K562 (cell line): ENCODE data around the gene PYGM. TPM values are rescaled to one million over a fixed set of nuclear protein-coding genes. Genes with fewer than 3 reads are reported as not detected.

ENCODE experiments used
- ATAC-seq: fragments of 200-7000 bp; cut with Tn5 transposase; 3 replicates; pipeline ENCODE4 v1.9.1; 2020; ENCODE audit warnings: moderate library complexity
- BruUV-seq: library from RNA; stranded (reverse); fragments of 400-500 nt; replicated peaks from 2 replicates; lab custom pipeline; 2021; lab: Mats Ljungman, UMichigan
- CTCF ChIA-PET: fragments of 300-600 bp; formaldehyde crosslinking; extraction: SDS; loops from one replicate; lab custom pipeline; 2021; ENCODE audit warnings: low intra/inter-chr PET ratio; lab: Yijun Ruan, JAX
- POLR2A ChIA-PET: fragments of 300-600, 350-650 bp; sonication (Branson Sonifier 250); formaldehyde crosslinking; extraction: SDS; loops from one replicate; lab custom pipeline; 2021; ENCODE audit warnings: antibody characterized with exemption, inconsistent platforms; lab: Yijun Ruan, JAX
- DNase-seq, 4 experiments: peaks; one replicate each; pipeline versions ENCODE4 v3.0.0 to v3.0.0-alpha.2; 2011 to 2018; ENCODE audit warnings: low spot score in 3 of 4, mixed read lengths in 3 of 4; ENCODE audit errors: extremely low read depth in 1 of 4
- FAIRE-seq: peaks from 2 replicates; lab custom pipeline; 2011; peaks lifted over from hg19 to GRCh38; lab: Jason Lieb, UNC
- H2AFZ ChIP-seq: 2 replicates; pipeline ENCODE4 v1.6.0; 2011; ENCODE audit warnings: low read depth, low read length, control low read depth, inconsistent platforms
- H3K27ac ChIP-seq: fragments of 200-600 bp; 3 replicates; pipeline ENCODE4 v1.8.0; 2011; ENCODE audit warnings: low read depth, mild to moderate bottlenecking, control low read depth, inconsistent platforms, low read length, moderate library complexity, mixed read lengths; ENCODE audit errors: extremely low read depth
- H3K27me3 ChIP-seq, 2 experiments: fragments of 300-600 bp in 1 of 2; 2 replicates in 1 of 2; 3 replicates in 1 of 2; pipeline versions ENCODE4 v1.6.0 to v1.8.0; 2011; ENCODE audit warnings: inconsistent platforms in 2 of 2, low read length in 2 of 2, mild to moderate bottlenecking in 1 of 2, mixed read lengths in 1 of 2, moderate library complexity in 1 of 2; ENCODE audit not compliant: control insufficient read depth in 2 of 2, insufficient read depth in 2 of 2
- H3K36me3 ChIP-seq: fragments of 300-600 bp; 3 replicates; pipeline ENCODE4 v1.8.0; 2011; ENCODE audit warnings: mild to moderate bottlenecking, low read length, inconsistent platforms; ENCODE audit not compliant: control insufficient read depth, insufficient read depth
- H3K4me1 ChIP-seq, 2 experiments: fragments of 200-600 bp in 1 of 2; replicated peaks in 1 of 2; 2 replicates in 1 of 2; 3 replicates in 1 of 2; pipeline versions ENCODE4 v1.5.1 to v1.8.0; 2011; ENCODE audit warnings: inconsistent platforms in 2 of 2, low read length in 2 of 2, mild to moderate bottlenecking in 1 of 2, mixed read lengths in 1 of 2, moderate library complexity in 1 of 2; ENCODE audit not compliant: control insufficient read depth in 2 of 2, insufficient read depth in 2 of 2
- H3K4me2 ChIP-seq: 2 replicates; pipeline ENCODE4 v1.6.1; 2011; ENCODE audit warnings: low read length, control low read depth, inconsistent platforms, mixed read lengths; ENCODE audit not compliant: insufficient read depth
- H3K4me3 ChIP-seq: fragments of 200-600 bp; sonication (generic), shearing (Covaris generic); 2 replicates; pipeline ENCODE4 v1.5.1; 2016; ENCODE audit warnings: control low read depth, inconsistent platforms
- H3K79me2 ChIP-seq: fragments of 200-600 bp; 3 replicates; pipeline ENCODE4 v1.8.0; 2011; ENCODE audit warnings: low read length, inconsistent platforms; ENCODE audit not compliant: control insufficient read depth, insufficient read depth
- H3K9ac ChIP-seq, 2 experiments: 2 replicates each; pipeline versions ENCODE4 v1.6.0 to v1.6.1; 2011; ENCODE audit warnings: low read depth in 2 of 2, low read length in 2 of 2, control low read depth in 1 of 2, inconsistent platforms in 1 of 2, mild to moderate bottlenecking in 1 of 2, mixed read lengths in 1 of 2; ENCODE audit not compliant: insufficient read depth in 1 of 2
- H3K9me1 ChIP-seq: one replicate; pipeline ENCODE4 v1.6.0; 2011; ENCODE audit warnings: inconsistent platforms, mild to moderate bottlenecking, low read length, moderate library complexity; ENCODE audit not compliant: control insufficient read depth, insufficient read depth
- H3K9me3 ChIP-seq: replicated peaks from 2 replicates; pipeline ENCODE4 v1.5.1; 2011; ENCODE audit warnings: low read depth, low read length, inconsistent platforms; ENCODE audit not compliant: control insufficient read depth, insufficient read depth
- H4K20me1 ChIP-seq: replicated peaks from 2 replicates; pipeline ENCODE4 v1.6.1; 2011; ENCODE audit warnings: low read length, inconsistent platforms, mixed read lengths; ENCODE audit not compliant: control insufficient read depth, insufficient read depth
- COPS2 ChIP-seq: fragments of 450-650 bp; conservative IDR thresholded peaks from 2 replicates; pipeline ENCODE4 v1.6.1; 2016; ENCODE audit warnings: mild to moderate bottlenecking, moderate library complexity
- ETV1 ChIP-seq: fragments of 450-650 bp; conservative IDR thresholded peaks from 2 replicates; pipeline ENCODE4 v1.6.1; 2016; ENCODE audit warnings: missing genetic modification characterization, control low read depth, low read depth, missing compliant biosample characterization
- KDM2B ChIP-seq: fragments of 250-450 bp; sonication (Bioruptor Pico); IDR thresholded peaks from 2 replicates; pipeline ENCODE4 v1.8.0; 2021; ENCODE audit warnings: mild to moderate bottlenecking, moderate library complexity
- KLF10 ChIP-seq: fragments of 250-450 bp; sonication (Bioruptor Pico); IDR thresholded peaks from 2 replicates; pipeline ENCODE4 v1.6.1; 2021; ENCODE audit warnings: matching md5 sums
- MAFG ChIP-seq: fragments of 450-650 bp; conservative IDR thresholded peaks from 2 replicates; pipeline ENCODE4 v1.6.1; 2016; ENCODE audit warnings: missing genetic modification characterization, missing compliant biosample characterization
- MAFK ChIP-seq: IDR thresholded peaks from 2 replicates; pipeline ENCODE4 v1.6.1; 2011; ENCODE audit warnings: low read length, improper control_type of control experiment
- TGIF2 ChIP-seq: sonication (generic); formaldehyde crosslinking; IDR thresholded peaks from 2 replicates; pipeline ENCODE4 v1.8.1; 2022; ENCODE audit warnings: mild to moderate bottlenecking, missing genetic modification reagents, moderate library complexity
- ZNF224 ChIP-seq: sonication (generic); formaldehyde crosslinking; IDR thresholded peaks from 2 replicates; pipeline ENCODE4 v1.8.0; 2022; ENCODE audit warnings: mild to moderate bottlenecking, missing genetic modification reagents
- WGBS: fragments of 100-300 bp; shearing (Covaris generic); methylation state at CpG from one replicate; pipeline ENCODE4 v1.1.6; 2016; ENCODE audit warnings: low coverage, mixed read lengths; ENCODE audit not compliant: insufficient coverage; ENCODE audit errors: missing lambda C conversion rate; 5-methylcytosine and 5-hydroxymethylcytosine counted together
- in situ Hi-C: fragments of 300-500 bp; cut with MboI; formaldehyde crosslinking; loops from 4 replicates; pipeline ENCODE4 v1.15.0; 2018; ENCODE audit warnings: inconsistent platforms, mixed read lengths
- intact Hi-C: fragments of 100-400 bp; cut with micrococcal nuclease; formaldehyde crosslinking; loops from 2 replicates; pipeline ENCODE4 v1.14.2; 2022
- polyA plus RNA-seq, 8 experiments: library from polyadenylated mRNA; depleted of rRNA in 4 of 8; stranded (reverse) in 5 of 8; unstranded in 3 of 8; fragments of >200 nt; fragmentation: Nextera tagmentation in 2 of 8; fragmentation: Illumina TruSeq in 1 of 8; extraction: Ambion mirVana in 2 of 8; extraction: Trizol in 1 of 8; gene quantifications; 2 replicates each; pipeline versions ENCODE4 v1.2.1 to v1.2.3, GENCODE V29; 2011 to 2014; ENCODE audit warnings: inconsistent platforms in 1 of 8, missing spikeins in 1 of 8
- total RNA-seq, 7 experiments: library from RNA; depleted of rRNA in 6 of 7; stranded (reverse); fragments of >200 nt in 6 of 7; fragmentation: Illumina TruSeq in 2 of 7; extraction: Trizol in 2 of 7; gene quantifications; 2 replicates each; pipeline versions ENCODE4 v1.2.1 to v1.2.3, GENCODE V29; 2011 to 2021; ENCODE audit warnings: low replicate concordance in 1 of 7
- TF ChIP-seq, protein P1 (sequence below), 2 experiments: fragments of 450-650 bp; IDR thresholded peaks; 2 replicates each; pipeline ENCODE4 v1.6.1; 2018; ENCODE audit warnings: mild to moderate bottlenecking in 2 of 2, low read depth in 1 of 2; ENCODE audit not compliant: partially characterized antibody in 2 of 2
- TF ChIP-seq, protein P2 (sequence below): fragments of 450-650 bp; formaldehyde crosslinking; IDR thresholded peaks from 2 replicates; pipeline ENCODE4 v1.4.0; 2020; ENCODE audit warnings: mild to moderate bottlenecking, moderate library complexity

PYGM gene
- total and polyA plus RNA-seq, 9 of the 15 experiments (the other 6 are each of a cell fraction or from before 2014, with no cell fraction given), result 0.07 to 1.5 (median 0.68) TPM

DNA sequence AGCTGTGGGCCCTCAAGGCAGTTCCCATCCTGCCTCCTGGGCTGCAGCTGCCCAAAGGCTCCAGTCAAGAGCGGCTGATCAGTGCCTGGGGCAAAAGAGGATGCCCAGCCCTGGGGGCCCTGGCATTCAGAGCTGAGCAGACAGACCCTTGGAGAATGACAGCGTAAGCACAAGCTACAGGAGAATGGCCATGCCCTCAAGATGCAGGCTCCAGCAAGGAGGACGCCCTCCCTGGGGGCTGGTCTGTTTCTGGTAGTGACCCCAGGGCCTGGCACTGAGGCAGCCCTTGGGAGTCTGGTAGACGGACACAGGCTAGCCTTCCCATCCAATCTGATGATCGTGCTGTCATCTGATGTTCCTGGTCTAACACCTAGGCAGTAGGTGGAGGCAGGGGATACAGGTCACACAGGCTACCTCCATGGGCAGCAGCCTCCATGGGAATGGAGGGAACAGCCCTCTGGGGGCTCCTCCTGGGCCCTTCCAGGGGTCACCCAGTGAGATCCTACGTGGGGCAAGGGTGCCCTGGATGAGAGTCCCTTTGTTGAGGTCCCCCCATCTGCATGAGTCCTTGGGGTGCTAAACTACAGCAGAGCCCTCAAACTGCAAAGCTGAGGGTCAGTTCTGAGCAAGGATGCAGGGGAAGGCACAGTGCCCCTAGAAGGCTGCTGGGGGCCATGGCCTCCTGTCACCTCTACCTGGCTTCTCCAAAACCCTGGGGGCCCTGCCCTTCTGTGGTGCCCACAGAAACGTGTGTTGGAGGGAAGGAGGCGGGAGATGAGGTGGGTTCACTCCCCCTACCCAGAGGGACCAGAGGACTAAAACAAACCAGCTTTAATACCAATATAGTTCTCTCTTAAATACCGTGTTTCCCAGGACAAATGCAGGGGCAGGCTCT is 28.8 kb upstream of the PYGM start:
- ChIA-PET CTCF (interaction anchor here (0.7 to 2.4 kb wide), 2 partner anchors 105 to 273 kb away, joined by 3 to 13 read pairs; no protein-coding TSS in a partner anchor), POLR2A (interaction anchor here (0.6 to 2.5 kb wide), 6 partner anchors 10 to 89 kb away, joined by 3 to 12 read pairs (median 3); partner anchors contain the start of gene SF1)
- Histone ChIP-seq H3K79me2 (no peaks in the 10 kb centered on the region), H3K4me2 (no peak overlapping the region), H3K4me3 (no peak overlapping the region), H2AFZ (no peak overlapping the region), H3K9ac (peak overlapping the region in 1 of 2 experiments; percentile 65; a peak in 1 of 4 replicates), H3K9me1 (no peaks in the 10 kb centered on the region), H3K27me3 (no peaks in the 10 kb centered on the region), H3K9me3 (no peaks in the 10 kb centered on the region), H3K27ac (no peak overlapping the region), H3K36me3 (no peaks in the 10 kb centered on the region), H3K4me1 (peaks cover 3 to 17% of the 10 kb centered on the region in 2 experiments; a peak in 4 of 5 replicates), H4K20me1 (no peaks in the 10 kb centered on the region)
- intact Hi-C loops (loop anchor here (5.0 kb wide), 1 partner anchor 104 kb away; no protein-coding TSS in a partner anchor), in situ Hi-C loops (loop anchor here (5.0 kb wide), 1 partner anchor 104 kb away; no protein-coding TSS in a partner anchor)
- 49% methylated on average over 9 of the region's 9 CpGs for WGBS
- no TSS peak for BruUV-seq
- ATAC-seq (no peak), DNase-seq (no peak), FAIRE-seq (no peak)
- TF ChIP-seq, protein P1, sequence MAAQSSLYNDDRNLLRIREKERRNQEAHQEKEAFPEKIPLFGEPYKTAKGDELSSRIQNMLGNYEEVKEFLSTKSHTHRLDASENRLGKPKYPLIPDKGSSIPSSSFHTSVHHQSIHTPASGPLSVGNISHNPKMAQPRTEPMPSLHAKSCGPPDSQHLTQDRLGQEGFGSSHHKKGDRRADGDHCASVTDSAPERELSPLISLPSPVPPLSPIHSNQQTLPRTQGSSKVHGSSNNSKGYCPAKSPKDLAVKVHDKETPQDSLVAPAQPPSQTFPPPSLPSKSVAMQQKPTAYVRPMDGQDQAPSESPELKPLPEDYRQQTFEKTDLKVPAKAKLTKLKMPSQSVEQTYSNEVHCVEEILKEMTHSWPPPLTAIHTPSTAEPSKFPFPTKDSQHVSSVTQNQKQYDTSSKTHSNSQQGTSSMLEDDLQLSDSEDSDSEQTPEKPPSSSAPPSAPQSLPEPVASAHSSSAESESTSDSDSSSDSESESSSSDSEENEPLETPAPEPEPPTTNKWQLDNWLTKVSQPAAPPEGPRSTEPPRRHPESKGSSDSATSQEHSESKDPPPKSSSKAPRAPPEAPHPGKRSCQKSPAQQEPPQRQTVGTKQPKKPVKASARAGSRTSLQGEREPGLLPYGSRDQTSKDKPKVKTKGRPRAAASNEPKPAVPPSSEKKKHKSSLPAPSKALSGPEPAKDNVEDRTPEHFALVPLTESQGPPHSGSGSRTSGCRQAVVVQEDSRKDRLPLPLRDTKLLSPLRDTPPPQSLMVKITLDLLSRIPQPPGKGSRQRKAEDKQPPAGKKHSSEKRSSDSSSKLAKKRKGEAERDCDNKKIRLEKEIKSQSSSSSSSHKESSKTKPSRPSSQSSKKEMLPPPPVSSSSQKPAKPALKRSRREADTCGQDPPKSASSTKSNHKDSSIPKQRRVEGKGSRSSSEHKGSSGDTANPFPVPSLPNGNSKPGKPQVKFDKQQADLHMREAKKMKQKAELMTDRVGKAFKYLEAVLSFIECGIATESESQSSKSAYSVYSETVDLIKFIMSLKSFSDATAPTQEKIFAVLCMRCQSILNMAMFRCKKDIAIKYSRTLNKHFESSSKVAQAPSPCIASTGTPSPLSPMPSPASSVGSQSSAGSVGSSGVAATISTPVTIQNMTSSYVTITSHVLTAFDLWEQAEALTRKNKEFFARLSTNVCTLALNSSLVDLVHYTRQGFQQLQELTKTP (IDR thresholded peaks at IDR 0.05; ENCODE audit: low read depth in 1 of 2, partially characterized antibody in 2 of 2), result no peak
- TF ChIP-seq MAFK, result no peak
- no peak for TF ChIP-seq KLF10 (CRISPR knock-in tag)
- no peak for TF ChIP-seq KDM2B (CRISPR knock-in tag)
- TF ChIP-seq ZNF224, result no peak
- TF ChIP-seq TGIF2 (CRISPR knock-in tag), result no peak
- no peak for TF ChIP-seq ETV1 (tag)
- TF ChIP-seq COPS2, result no peak
- TF ChIP-seq, protein P2, sequence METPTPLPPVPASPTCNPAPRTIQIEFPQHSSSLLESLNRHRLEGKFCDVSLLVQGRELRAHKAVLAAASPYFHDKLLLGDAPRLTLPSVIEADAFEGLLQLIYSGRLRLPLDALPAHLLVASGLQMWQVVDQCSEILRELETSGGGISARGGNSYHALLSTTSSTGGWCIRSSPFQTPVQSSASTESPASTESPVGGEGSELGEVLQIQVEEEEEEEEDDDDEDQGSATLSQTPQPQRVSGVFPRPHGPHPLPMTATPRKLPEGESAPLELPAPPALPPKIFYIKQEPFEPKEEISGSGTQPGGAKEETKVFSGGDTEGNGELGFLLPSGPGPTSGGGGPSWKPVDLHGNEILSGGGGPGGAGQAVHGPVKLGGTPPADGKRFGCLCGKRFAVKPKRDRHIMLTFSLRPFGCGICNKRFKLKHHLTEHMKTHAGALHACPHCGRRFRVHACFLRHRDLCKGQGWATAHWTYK (CRISPR knock-in tag), result no peak
- TF ChIP-seq MAFG, result no peak
